Measurements from ENCODE around the gene KCNJ5. TPM values are rescaled to one million over a fixed set of nuclear protein-coding genes. Genes with fewer than 3 reads are reported as not detected.

The KCNJ5 gene
- total RNA-seq, 4 donors from 2014 or later: 0.31 to 3.2 (median 0.71) TPM

DNA sequence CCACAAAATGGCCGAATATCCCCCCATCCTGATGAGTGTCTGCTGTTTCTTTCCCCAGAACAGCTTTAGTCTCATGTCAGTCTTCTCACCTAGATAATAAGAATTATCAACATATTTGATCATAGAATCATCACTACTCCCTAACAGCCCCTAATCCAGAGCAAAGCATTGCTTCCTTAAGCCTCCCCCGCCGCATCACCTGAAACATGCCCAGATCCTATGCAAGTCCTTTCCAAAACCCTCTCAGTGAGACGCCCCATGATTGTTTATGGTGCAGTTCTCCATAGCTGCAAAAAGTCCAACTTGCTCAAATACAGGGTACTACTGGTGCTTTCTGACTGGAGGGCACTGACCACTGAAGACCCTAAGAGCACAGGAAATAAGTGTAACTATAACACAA lies 44.2 kb upstream of the KCNJ5 start:
- Histone ChIP-seq H3K36me3 (no peaks in the 10 kb centered on the region), H3K27ac (no peak overlapping the region), H3K27me3 (no peaks in the 10 kb centered on the region), H3K4me1 (no peaks in the 10 kb centered on the region), H3K9me3 (no peaks in the 10 kb centered on the region), H3K4me3 (no peak overlapping the region)
- WGBS, 2 donors (ENCODE audit: low coverage in 1 of 2): 83 to 100% methylated on average over 3 to 4 of the region's 4 CpGs
- TF ChIP-seq POLR2A (IDR thresholded peaks at IDR 0.05) (no peak), POLR2AphosphoS5 (IDR thresholded peaks at IDR 0.05) (no peak), CTCF (IDR thresholded peaks at IDR 0.05) (no peak), EP300 (IDR thresholded peaks at IDR 0.05) (no peak)
- ATAC-seq: no peak

- Histone ChIP-seq H3K4me3 (no peak overlapping the region), H3K36me3 (no peaks in the 10 kb centered on the region), H3K27me3 (no peaks in the 10 kb centered on the region), H3K9me3 (no peaks in the 10 kb centered on the region), H3K27ac (no peak overlapping the region), H3K4me1 (no peaks in the 10 kb centered on the region)
- TF ChIP-seq CTCF (IDR thresholded peaks at IDR 0.05) (peak; percentile 6 to 58 (median 33)), POLR2A (IDR thresholded peaks at IDR 0.05) (no peak)
- WGBS, 2 donors (ENCODE audit: low coverage in 1 of 2): 16 to 86% methylated on average over 2 to 10 of the region's 10 CpGs
- ATAC-seq: no peak
Measured at GRCh38 chr11:128848815-128849455, 42.2 kb upstream of the KCNJ5 start.

DNA sequence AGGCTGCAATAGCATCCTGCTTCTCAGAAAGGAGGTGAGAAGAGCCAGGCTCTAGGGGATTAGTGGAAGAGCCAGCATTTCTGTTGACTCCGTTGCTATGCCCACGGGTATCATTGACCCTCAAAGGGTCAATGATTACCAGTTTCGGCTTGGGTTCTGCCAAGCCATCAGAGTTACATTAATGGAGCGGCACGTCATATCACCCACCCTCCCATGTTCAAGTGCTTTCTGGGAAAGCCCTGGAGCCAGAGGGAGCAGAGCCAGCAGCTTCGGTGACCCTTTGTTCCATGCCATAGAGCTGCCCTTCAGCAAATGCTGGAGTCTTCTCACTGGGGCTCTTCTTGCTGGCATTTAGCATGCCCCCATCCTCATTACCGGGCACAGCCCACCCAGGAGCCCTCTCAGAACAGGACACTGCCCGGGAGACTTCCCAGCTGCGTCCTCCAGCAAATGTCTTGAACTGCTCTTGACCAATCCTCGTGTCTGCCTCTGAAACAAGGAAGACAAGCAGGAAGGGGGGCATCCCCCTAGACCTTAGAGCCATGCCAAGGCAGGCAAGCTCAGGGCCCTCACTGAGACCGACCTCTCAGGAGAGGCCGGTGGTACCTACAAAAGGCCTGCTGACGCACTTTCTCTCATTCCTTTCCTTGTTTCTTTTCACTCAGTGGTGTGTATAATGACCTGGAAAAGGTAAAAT lies 38.7 kb upstream of the KCNJ5 start:
- Histone ChIP-seq H3K4me3 (no peak overlapping the region), H3K27me3 (no peaks in the 10 kb centered on the region), H3K9me3 (no peaks in the 10 kb centered on the region), H3K4me1 (no peaks in the 10 kb centered on the region), H3K36me3 (no peaks in the 10 kb centered on the region), H3K27ac (no peak overlapping the region)
- WGBS, 2 donors (ENCODE audit: low coverage in 1 of 2): 89 to 100% methylated on average over 4 to 5 of the region's 13 CpGs
- no peak for ATAC-seq
- TF ChIP-seq EP300 (IDR thresholded peaks at IDR 0.05) (no peak), POLR2A (IDR thresholded peaks at IDR 0.05) (no peak), POLR2AphosphoS5 (IDR thresholded peaks at IDR 0.05) (no peak), CTCF (IDR thresholded peaks at IDR 0.05) (no peak)

DNA sequence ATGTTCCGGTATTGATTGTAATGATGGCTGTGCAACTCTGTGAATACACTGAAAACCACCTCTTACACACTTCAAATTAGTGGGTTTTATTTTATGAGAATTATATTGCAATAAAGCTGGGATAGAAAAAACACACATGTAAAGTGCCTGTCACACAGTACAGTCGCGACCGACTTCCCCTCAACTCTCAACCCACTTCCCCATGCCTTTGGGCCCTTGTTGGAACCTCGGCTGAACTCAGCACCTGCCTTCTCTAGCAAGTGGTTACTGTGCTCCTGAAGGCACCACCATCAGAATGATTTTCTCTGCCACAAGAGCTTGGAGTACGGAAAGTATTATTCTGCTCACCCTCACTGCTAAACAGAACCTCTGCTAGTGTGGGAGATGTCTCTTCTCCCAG lies 37.6 kb upstream of the KCNJ5 start:
- H3K4me1 ChIP-seq: no peaks in the 10 kb centered on the region
- ATAC-seq: no peak
- H3K36me3 ChIP-seq: no peaks in the 10 kb centered on the region
- no peaks in the 10 kb centered on the region for H3K27me3 ChIP-seq
- H3K27ac ChIP-seq: no peak overlapping the region
- TF ChIP-seq EP300 (IDR thresholded peaks at IDR 0.05): no peak
- TF ChIP-seq POLR2AphosphoS5 (IDR thresholded peaks at IDR 0.05): no peak
- TF ChIP-seq CTCF (IDR thresholded peaks at IDR 0.05): no peak
- TF ChIP-seq POLR2A (IDR thresholded peaks at IDR 0.05): no peak
- no peak overlapping the region for H3K4me3 ChIP-seq
- no peaks in the 10 kb centered on the region for H3K9me3 ChIP-seq
- WGBS, 2 donors (ENCODE audit: low coverage in 1 of 2): 80 to 94% methylated on average over 5 to 6 of the region's 6 CpGs

DNA sequence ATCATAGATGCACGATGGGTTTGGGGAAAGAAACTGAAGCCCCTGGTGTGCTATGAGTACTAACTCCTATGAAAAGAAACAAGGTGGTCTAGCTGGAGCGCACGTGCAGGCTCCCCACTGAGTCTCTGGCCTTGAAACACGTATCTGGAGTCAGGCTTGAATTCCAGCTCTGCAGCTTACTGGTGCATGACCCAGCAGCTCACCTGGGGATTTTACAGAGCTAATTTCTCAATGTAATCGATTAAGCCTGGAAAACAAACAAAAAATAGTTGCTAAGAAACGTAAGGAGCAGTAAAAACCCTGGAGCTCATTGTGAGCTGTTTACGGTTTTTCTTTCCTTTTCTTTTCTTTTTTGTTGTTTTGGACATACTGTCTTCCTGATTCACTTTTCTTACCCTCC lies 36.3 kb upstream of the KCNJ5 start:
- H3K36me3 ChIP-seq: no peaks in the 10 kb centered on the region
- no peak for ATAC-seq
- TF ChIP-seq EP300 (IDR thresholded peaks at IDR 0.05): no peak
- TF ChIP-seq POLR2AphosphoS5 (IDR thresholded peaks at IDR 0.05): no peak
- no peak for TF ChIP-seq POLR2A (IDR thresholded peaks at IDR 0.05)
- TF ChIP-seq CTCF (IDR thresholded peaks at IDR 0.05): no peak
- 86 to 93% methylated on average over 2 to 7 of the region's 7 CpGs for WGBS, 2 donors (ENCODE audit: low coverage in 1 of 2)
- no peaks in the 10 kb centered on the region for H3K4me1 ChIP-seq
- no peak overlapping the region for H3K4me3 ChIP-seq
- no peak overlapping the region for H3K27ac ChIP-seq
- H3K9me3 ChIP-seq: no peaks in the 10 kb centered on the region
- no peaks in the 10 kb centered on the region for H3K27me3 ChIP-seq
